H9 (cell line): ENCODE measurements around the gene ZNF341. TPM values are rescaled to one million over a fixed set of nuclear protein-coding genes. Genes with fewer than 3 reads are reported as not detected.

Experiments used
- DNase-seq: peaks from one replicate; pipeline ENCODE4 v3.0.0-alpha.2; 2017
- H2AFZ ChIP-seq: one replicate; pipeline ENCODE4 v1.6.1; 2013; ENCODE audit warnings: mild to moderate bottlenecking, low read length, control low read depth, moderate library complexity
- H2AK5ac ChIP-seq: 2 replicates; pipeline ENCODE4 v1.6.1; 2013; ENCODE audit warnings: low read length, control low read depth, mixed read lengths; ENCODE audit not compliant: insufficient read length
- H2BK120ac ChIP-seq: one replicate; pipeline ENCODE4 v1.6.1; 2013; ENCODE audit warnings: low read depth, mild to moderate bottlenecking, low read length, control low read depth, inconsistent platforms; ENCODE audit not compliant: poor library complexity, severe bottlenecking
- H2BK12ac ChIP-seq: 2 replicates; pipeline ENCODE4 v1.6.1; 2013; ENCODE audit warnings: low read length, control low read depth, mixed read lengths, low read depth; ENCODE audit not compliant: insufficient read length
- H2BK15ac ChIP-seq: 2 replicates; pipeline ENCODE4 v1.6.1; 2013; ENCODE audit warnings: low read depth, low read length, control low read depth
- H2BK20ac ChIP-seq: one replicate; pipeline ENCODE4 v1.6.1; 2013; ENCODE audit warnings: low read depth, mild to moderate bottlenecking, low read length, control low read depth, inconsistent platforms; ENCODE audit not compliant: poor library complexity, severe bottlenecking
- H2BK5ac ChIP-seq: 2 replicates; pipeline ENCODE4 v1.6.1; 2013; ENCODE audit warnings: low read length, control low read depth, mixed read lengths; ENCODE audit not compliant: insufficient read length
- H3K14ac ChIP-seq: 2 replicates; pipeline ENCODE4 v1.6.1; 2013; ENCODE audit warnings: low read length, control low read depth; ENCODE audit not compliant: insufficient read depth
- H3K18ac ChIP-seq: 2 replicates; pipeline ENCODE4 v1.6.1; 2013; ENCODE audit warnings: low read depth, mild to moderate bottlenecking, mixed read lengths, low read length, control low read depth; ENCODE audit not compliant: insufficient read length
- H3K23ac ChIP-seq: 2 replicates; pipeline ENCODE4 v1.6.1; 2013; ENCODE audit warnings: low read length, control low read depth, mixed read lengths, low read depth; ENCODE audit not compliant: insufficient read length
- H3K23me2 ChIP-seq: 2 replicates; pipeline ENCODE4 v1.6.1; 2013; ENCODE audit warnings: low read depth, mild to moderate bottlenecking, mixed read lengths, low read length, control low read depth; ENCODE audit not compliant: insufficient read length, poor library complexity, severe bottlenecking
- H3K27ac ChIP-seq: 2 replicates; pipeline ENCODE4 v1.5.1; 2013; ENCODE audit warnings: low read length, control low read depth, mixed read lengths, low read depth; ENCODE audit not compliant: insufficient read length
- H3K27me3 ChIP-seq: 2 replicates; pipeline ENCODE4 v1.6.1; 2013; ENCODE audit warnings: low read length, control low read depth, inconsistent platforms; ENCODE audit not compliant: insufficient read depth
- H3K4ac ChIP-seq: 2 replicates; pipeline ENCODE4 v1.6.1; 2013; ENCODE audit warnings: low read depth, mild to moderate bottlenecking, control low read depth, inconsistent platforms, low read length, moderate library complexity
- H3K4me1 ChIP-seq: 2 replicates; pipeline ENCODE4 v1.6.1; 2013; ENCODE audit warnings: low read length, control low read depth, inconsistent platforms; ENCODE audit not compliant: insufficient read depth
- H3K4me2 ChIP-seq: 2 replicates; pipeline ENCODE4 v1.6.1; 2013; ENCODE audit warnings: low read length, control low read depth, mixed read lengths; ENCODE audit not compliant: insufficient read length, insufficient read depth
- H3K56ac ChIP-seq: 2 replicates; pipeline ENCODE4 v1.6.1; 2013; ENCODE audit warnings: low read depth, mild to moderate bottlenecking, mixed read lengths, low read length, control low read depth; ENCODE audit not compliant: insufficient read length
- H3K79me1 ChIP-seq: 2 replicates; pipeline ENCODE4 v1.6.1; 2013; ENCODE audit warnings: low read depth, mild to moderate bottlenecking, moderate library complexity, low read length, control low read depth, inconsistent platforms; ENCODE audit not compliant: insufficient read depth, poor library complexity, severe bottlenecking
- H3K79me2 ChIP-seq: 2 replicates; pipeline ENCODE4 v1.6.1; 2013; ENCODE audit warnings: low read length, control low read depth, inconsistent platforms; ENCODE audit not compliant: insufficient read depth
- H3K9ac ChIP-seq: 2 replicates; pipeline ENCODE4 v1.6.1; 2013; ENCODE audit warnings: low read length, control low read depth, mixed read lengths; ENCODE audit not compliant: insufficient read length; ENCODE audit errors: extremely low read depth
- H3K9me3 ChIP-seq: one replicate; pipeline ENCODE4 v1.6.1; 2013; ENCODE audit warnings: low read depth, low read length, inconsistent platforms; ENCODE audit not compliant: control insufficient read depth
- H3T11ph ChIP-seq: one replicate; pipeline ENCODE4 v1.6.1; 2013; ENCODE audit warnings: mild to moderate bottlenecking, low read length, control low read depth, inconsistent platforms
- H4K20me1 ChIP-seq: one replicate; pipeline ENCODE4 v1.6.1; 2013; ENCODE audit not compliant: control insufficient read depth, insufficient read length, insufficient read depth
- H4K5ac ChIP-seq: 2 replicates; pipeline ENCODE4 v1.6.1; 2013; ENCODE audit warnings: low read depth, mild to moderate bottlenecking, mixed read lengths, low read length, control low read depth; ENCODE audit not compliant: insufficient read length
- H4K8ac ChIP-seq: replicated peaks from 2 replicates; pipeline ENCODE4 v1.6.1; 2013; ENCODE audit warnings: low read length, control low read depth, mixed read lengths, low read depth; ENCODE audit not compliant: insufficient read length
- H4K91ac ChIP-seq: 2 replicates; pipeline ENCODE4 v1.6.1; 2013; ENCODE audit warnings: low read depth, mild to moderate bottlenecking, moderate library complexity, mixed read lengths, low read length, control low read depth; ENCODE audit not compliant: insufficient read length
- H3K27ac Mint-ChIP-seq, 3 experiments: 2 replicates in 2 of 3; 3 replicates in 1 of 3; pipeline ENCODE4 v1.8.0; 2020 to 2021; ENCODE audit warnings: mixed read lengths in 3 of 3, mild to moderate bottlenecking in 1 of 3, moderate library complexity in 1 of 3
- H3K27me3 Mint-ChIP-seq: 2 replicates; pipeline ENCODE4 v1.8.0; 2021; ENCODE audit warnings: low read depth, mild to moderate bottlenecking, moderate library complexity, mixed read lengths
- H3K36me3 Mint-ChIP-seq, 3 experiments: 2 replicates in 2 of 3; 3 replicates in 1 of 3; pipeline ENCODE4 v1.8.0; 2020 to 2021; ENCODE audit warnings: low read depth in 3 of 3, mixed read lengths in 3 of 3; ENCODE audit not compliant: insufficient read depth in 1 of 3
- H3K4me1 Mint-ChIP-seq, 2 experiments: 2 replicates each; pipeline ENCODE4 v1.8.0; 2020; ENCODE audit warnings: mixed read lengths in 2 of 2
- H3K4me3 Mint-ChIP-seq, 2 experiments: 2 replicates in 1 of 2; 3 replicates in 1 of 2; pipeline ENCODE4 v1.8.0; 2020 to 2021; ENCODE audit warnings: mild to moderate bottlenecking in 2 of 2, mixed read lengths in 2 of 2, moderate library complexity in 1 of 2
- H3K9me3 Mint-ChIP-seq, 2 experiments: 2 replicates in 1 of 2; 3 replicates in 1 of 2; pipeline ENCODE4 v1.8.0; 2020; ENCODE audit warnings: mild to moderate bottlenecking in 2 of 2, mixed read lengths in 2 of 2, moderate library complexity in 1 of 2
- CTCF ChIP-seq: fragments of 200-600 bp; sonication (generic); conservative IDR thresholded peaks from 3 replicates; pipeline ENCODE4 v1.8.0; 2021; ENCODE audit warnings: antibody characterized with exemption, mild to moderate bottlenecking
- WGBS: extraction: QIAGEN DNeasy Blood & Tissue Kit; methylation state at CpG from one replicate; pipeline ENCODE4 v1.1.7; 2013; ENCODE audit warnings: missing lambda C conversion rate, low lambda C conversion rate, mixed read lengths; ENCODE audit not compliant: insufficient read length; ENCODE audit errors: extremely low coverage; 5-methylcytosine and 5-hydroxymethylcytosine counted together
- total RNA-seq: library from RNA; stranded (reverse); gene quantifications from 2 replicates; pipeline ENCODE4 v1.2.1, GENCODE V29; 2021

ZNF341 gene
- total RNA-seq, 1 experiment from 2014 or later: 5.2 TPM

DNA sequence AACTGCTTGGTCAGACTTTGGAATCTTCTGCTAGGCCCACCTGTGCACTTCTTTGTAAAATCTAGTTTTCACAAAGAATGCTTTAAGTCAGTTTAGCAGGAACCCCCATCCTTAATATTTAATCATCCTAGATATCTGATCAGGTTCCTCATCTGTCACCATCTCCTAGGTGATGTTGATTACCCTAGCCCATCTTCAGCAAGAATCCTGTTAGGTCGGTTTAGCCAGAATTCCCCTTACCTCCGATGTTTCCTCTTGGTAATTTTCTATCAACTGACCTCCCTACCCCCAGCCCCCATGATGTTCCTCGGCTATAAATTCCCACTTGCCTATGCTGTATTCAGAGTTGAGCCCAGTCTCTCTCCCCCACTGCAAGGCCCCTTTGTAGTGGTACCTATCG lies 2.7 kb upstream of the ZNF341 start:
- Histone ChIP-seq H3K9ac (no peak overlapping the region), H2BK120ac (no peak overlapping the region), H4K8ac (no peak overlapping the region), H3K4ac (no peak overlapping the region), H2BK15ac (no peak overlapping the region), H4K20me1 (no peaks in the 10 kb centered on the region), H3K23ac (no peak overlapping the region), H3K56ac (no peak overlapping the region), H3K18ac (no peak overlapping the region), H3K23me2 (peaks cover 8% of the 10 kb centered on the region), H2BK20ac (no peak overlapping the region), H3K27ac (no peak overlapping the region), H2BK5ac (no peak overlapping the region), H3T11ph (no peak overlapping the region), H3K4me2 (no peak overlapping the region), H3K79me2 (no peaks in the 10 kb centered on the region), H4K91ac (no peak overlapping the region), H4K5ac (no peak overlapping the region), H3K4me1 (no peaks in the 10 kb centered on the region), H2AFZ (no peak overlapping the region), H2AK5ac (no peak overlapping the region), H3K79me1 (no peaks in the 10 kb centered on the region), H2BK12ac (no peak overlapping the region), H3K27me3 (no peaks in the 10 kb centered on the region), H3K14ac (no peak overlapping the region), H3K9me3 (no peaks in the 10 kb centered on the region)
- no CpG with 5 or more reads among the region's 4 CpGs for WGBS
- H3K36me3 Mint-ChIP-seq: no peaks in the 10 kb centered on the region; a peak in 1 of 7 replicates
- no peak overlapping the region for H3K27ac Mint-ChIP-seq
- H3K4me1 Mint-ChIP-seq: peaks cover 16 to 17% of the 10 kb centered on the region in 2 experiments
- H3K9me3 Mint-ChIP-seq: no peaks in the 10 kb centered on the region
- TF ChIP-seq CTCF: no peak
- no peak overlapping the region for H3K4me3 Mint-ChIP-seq
- DNase-seq: no peak
- peaks cover 6% of the 10 kb centered on the region for H3K27me3 Mint-ChIP-seq
